HG03280 (cell line): ENCODE measurements around the gene ARHGDIG.
"Not testable (repeated sequence)": the region's sequence is repeated elsewhere in the genome, so short reads cannot be mapped to it uniquely, and the experiment has no call there.

Experiments
- ATAC-seq: cut with Tn5 transposase; IDR thresholded peaks from one replicate; pipeline ENCODE4 v1.9.1; 2021; ENCODE audit warnings: mild to moderate bottlenecking, moderate library complexity; ENCODE audit not compliant: unreplicated experiment

Gene ARHGDIG

DNA sequence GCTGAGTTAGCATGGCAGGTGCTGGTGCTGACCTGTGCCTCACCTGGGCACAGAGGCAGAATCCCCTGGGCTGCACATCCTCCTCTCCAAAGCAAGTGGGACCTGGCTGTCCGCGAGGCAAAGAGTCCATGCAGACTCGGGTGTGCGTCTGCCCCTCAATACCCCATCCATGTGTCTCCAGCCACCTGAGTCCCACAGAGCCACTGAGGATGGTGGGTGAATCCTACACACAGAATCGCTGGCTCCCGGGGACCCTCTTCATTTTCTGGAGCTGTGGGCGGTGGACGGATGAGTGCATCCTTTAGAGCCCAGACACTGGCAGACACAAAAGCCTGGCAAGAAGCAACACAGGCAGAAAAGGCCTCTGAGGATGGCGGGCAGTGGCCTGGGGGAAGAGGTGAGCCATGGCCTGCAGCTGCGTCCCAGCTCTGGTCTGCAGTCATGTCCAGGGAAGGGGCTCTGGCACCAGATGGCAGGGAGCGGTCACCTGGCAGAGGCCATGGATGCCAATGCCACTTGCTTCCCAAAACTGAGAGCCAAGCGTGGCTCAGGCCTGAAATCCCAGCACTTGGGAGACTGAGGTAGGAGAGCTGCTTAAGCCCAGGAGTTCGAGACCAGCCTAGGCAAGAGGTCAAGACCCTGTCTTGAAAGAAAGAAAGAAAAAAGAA, 42.2 kb downstream of the ARHGDIG start:
- no peak for ATAC-seq

DNA sequence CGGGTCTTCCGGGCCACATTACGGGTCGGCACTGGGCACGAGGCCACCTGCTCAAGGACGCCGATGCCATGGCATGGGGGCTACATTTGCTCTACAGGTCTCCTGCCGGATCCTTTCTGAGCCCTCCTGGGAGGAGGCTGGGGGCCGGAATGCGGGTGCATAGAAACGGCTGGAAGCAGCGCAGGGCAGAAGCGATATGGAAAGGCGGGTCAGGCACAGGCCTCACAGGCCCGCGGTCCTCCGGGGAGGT, 43.7 kb downstream of the ARHGDIG start:
- no peak for ATAC-seq

DNA sequence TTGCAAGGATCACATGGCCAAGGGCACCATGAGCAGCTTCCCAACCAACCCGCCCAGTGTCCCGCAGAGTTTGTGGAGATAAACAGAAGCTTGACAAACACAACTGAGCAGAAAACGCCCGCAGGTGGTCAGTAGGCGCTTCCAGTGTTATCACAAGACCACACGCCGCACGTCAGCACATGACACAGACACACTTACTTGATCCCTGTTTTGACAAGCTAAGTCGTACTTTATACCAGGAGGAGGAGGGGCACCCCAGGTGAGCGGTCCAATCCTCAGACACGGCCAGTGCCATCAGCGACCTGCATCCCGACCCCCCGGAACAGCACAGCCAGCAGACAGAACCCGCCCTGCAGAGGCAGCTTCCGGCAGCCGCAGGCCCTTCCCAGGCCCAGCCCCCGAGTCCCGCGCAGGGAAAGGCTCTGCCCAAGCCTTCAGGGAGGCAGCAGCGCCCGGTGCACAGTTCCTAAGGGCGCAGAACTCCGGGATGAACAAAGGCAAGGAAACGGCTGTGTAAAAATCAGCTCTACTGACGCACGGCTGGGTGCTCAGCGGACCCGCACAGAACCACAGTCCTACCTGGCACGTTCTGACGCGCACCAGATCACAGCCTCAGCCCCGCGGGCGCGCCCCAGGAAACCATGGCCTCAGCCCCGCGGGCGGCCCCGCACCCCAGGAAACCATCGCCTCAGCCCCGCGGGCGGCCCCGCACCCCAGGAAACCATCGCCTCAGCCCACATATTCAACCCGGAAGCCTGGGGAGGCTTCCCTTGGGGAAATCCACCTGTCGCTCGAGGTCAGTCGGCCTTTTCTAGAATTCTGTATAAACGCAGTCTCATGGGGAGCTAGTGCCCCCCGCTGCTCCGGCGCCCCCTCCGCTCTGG, 44.3 kb downstream of the ARHGDIG start:
- no peak for ATAC-seq

DNA sequence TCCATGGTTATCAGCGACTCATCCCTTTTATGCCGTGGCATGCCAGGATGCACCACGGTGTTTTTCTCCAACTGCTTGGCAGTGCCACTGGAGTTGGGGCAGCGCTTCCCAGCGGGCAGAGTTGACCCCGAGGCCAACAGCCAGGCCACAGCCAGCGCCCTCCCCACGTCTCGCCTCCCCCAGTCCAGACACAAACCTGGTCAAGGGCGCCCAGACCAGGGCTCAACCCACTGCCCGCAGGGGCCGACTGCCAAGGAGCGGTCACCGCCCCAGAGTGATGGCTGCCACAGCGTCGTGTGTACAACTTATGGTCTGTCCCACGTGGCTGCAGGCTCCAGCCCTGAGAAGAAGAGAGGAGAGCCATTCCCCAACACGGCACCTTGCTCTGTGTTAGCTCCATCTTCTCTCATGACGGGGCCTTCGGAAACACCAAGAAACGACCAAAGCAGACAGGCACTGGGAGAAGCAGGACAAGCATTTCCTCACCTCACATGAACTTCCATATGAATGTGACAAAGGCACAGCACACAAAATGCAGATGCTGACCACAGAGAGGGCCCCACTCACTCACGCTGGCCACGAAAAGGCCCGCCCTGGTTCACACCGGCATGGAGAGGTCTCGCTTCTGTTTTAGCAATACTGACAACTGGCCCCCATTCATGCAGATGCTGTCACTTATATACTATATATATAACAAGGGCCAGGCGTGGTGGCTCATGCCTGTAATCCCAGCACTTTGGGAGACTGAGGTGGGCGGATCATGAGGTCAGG, 45.2 kb downstream of the ARHGDIG start:
- ATAC-seq: no peak

DNA sequence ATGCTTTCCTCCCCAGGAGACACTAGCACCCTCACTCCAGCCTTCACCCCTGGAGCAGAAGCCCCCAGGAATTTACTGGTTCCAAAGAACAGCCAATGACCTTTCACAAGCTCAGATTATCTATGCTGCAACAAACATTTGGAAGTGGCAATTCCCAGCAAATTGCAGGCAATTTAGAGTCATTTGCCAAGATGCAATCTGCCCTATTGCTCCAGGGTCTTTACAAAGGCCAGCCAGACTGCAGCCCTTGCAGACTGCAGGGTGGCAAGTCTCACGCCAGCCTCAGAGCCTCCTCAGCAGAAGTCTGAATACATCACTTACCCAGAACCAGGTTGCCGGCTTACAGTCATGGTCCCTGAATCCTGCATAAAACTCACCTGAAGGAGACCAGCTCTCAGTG, 50.4 kb downstream of the ARHGDIG start:
- no peak for ATAC-seq

DNA sequence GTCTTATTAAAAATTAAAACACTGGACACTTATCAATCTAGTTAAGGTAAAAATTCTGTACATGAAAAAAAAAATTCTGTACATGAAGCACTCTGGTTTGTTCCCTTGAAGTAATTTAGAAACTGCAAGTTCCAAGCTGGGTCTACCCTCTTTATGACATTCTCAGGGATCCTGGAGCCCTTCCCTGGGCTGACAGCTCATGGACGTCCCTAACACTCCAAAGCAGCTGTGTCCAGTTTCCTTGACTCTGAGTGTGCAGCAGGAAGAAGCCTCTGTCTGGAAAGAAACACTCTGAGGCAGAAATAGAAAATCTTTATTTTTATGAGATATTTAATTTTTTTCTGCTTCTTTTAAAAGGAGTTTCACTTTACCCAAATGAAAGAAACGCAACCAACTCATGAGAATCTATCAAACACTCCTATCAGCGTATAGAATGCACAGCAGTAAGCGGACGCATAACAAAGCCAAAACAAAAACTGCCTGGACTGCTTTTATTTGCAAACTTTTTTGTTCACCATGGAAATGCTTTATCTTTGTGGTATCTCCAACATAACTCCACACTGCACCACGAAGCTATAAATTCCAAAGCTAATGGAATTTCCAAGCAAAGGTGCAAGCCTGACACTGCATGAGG, 50.9 kb downstream of the ARHGDIG start:
- not testable (repeated sequence) for ATAC-seq
